Endodermal cell (in vitro differentiated cells): ENCODE results near the gene RAD23B. TPM values are rescaled to one million over a fixed set of nuclear protein-coding genes. Genes with fewer than 3 reads are reported as not detected.

Experiments
- DNase-seq: peaks from one replicate; pipeline ENCODE4 v3.0.0-alpha.2; 2017
- H3K27ac ChIP-seq: 2 replicates; pipeline ENCODE4 v1.5.1; 2013; ENCODE audit warnings: mild to moderate bottlenecking, low read depth, low read length, moderate library complexity
- H3K27me3 ChIP-seq: 2 replicates; pipeline ENCODE4 v1.6.1; 2013; ENCODE audit warnings: mild to moderate bottlenecking, low read length, moderate library complexity; ENCODE audit not compliant: insufficient read depth, control insufficient read depth, poor library complexity, severe bottlenecking
- H3K36me3 ChIP-seq: 2 replicates; pipeline ENCODE4 v1.7.0; 2013; ENCODE audit warnings: mild to moderate bottlenecking, low read length, moderate library complexity; ENCODE audit not compliant: control insufficient read depth, insufficient read depth
- H3K4me1 ChIP-seq: one replicate; pipeline ENCODE4 v1.7.0; 2013; ENCODE audit warnings: low read length; ENCODE audit not compliant: control insufficient read depth, insufficient read depth
- H3K4me3 ChIP-seq: 2 replicates; pipeline ENCODE4 v1.5.1; 2013; ENCODE audit warnings: mild to moderate bottlenecking, low read length, moderate library complexity
- H3K9ac ChIP-seq: 2 replicates; pipeline ENCODE4 v1.6.1; 2013; ENCODE audit warnings: mild to moderate bottlenecking, low read length, moderate library complexity; ENCODE audit not compliant: poor library complexity, severe bottlenecking; ENCODE audit errors: extremely low read depth
- H3K9me3 ChIP-seq: 2 replicates; pipeline ENCODE4 v1.6.1; 2013; ENCODE audit warnings: mild to moderate bottlenecking, low read length, moderate library complexity; ENCODE audit not compliant: control insufficient read depth
- H3K27ac Mint-ChIP-seq: 2 replicates; pipeline ENCODE4 v1.8.0; 2020; ENCODE audit warnings: mixed read lengths
- H3K27me3 Mint-ChIP-seq: 2 replicates; pipeline ENCODE4 v1.8.0; 2021; ENCODE audit warnings: mild to moderate bottlenecking, mixed read lengths; ENCODE audit not compliant: insufficient read depth
- H3K36me3 Mint-ChIP-seq: 2 replicates; pipeline ENCODE4 v1.8.0; 2020; ENCODE audit warnings: low read depth, mixed read lengths
- H3K4me1 Mint-ChIP-seq: 2 replicates; pipeline ENCODE4 v1.8.0; 2020; ENCODE audit warnings: mixed read lengths
- H3K4me3 Mint-ChIP-seq: 2 replicates; pipeline ENCODE4 v1.8.0; 2020; ENCODE audit warnings: mild to moderate bottlenecking, moderate library complexity, mixed read lengths
- H3K9me3 Mint-ChIP-seq: 2 replicates; pipeline ENCODE4 v1.8.0; 2020; ENCODE audit warnings: mild to moderate bottlenecking, mixed read lengths
- WGBS, 2 experiments: methylation state at CpG; one replicate each; pipeline versions ENCODE4 v1.1.5 to v1.1.7; 2013; ENCODE audit warnings: missing lambda C conversion rate in 2 of 2, mixed read lengths in 1 of 2; ENCODE audit not compliant: insufficient coverage in 1 of 2, insufficient read length in 1 of 2; 5-methylcytosine and 5-hydroxymethylcytosine counted together
- total RNA-seq, 2 donors: library from RNA; stranded (reverse); fragmentation: NEBNext Ultra II Directional in 1 of 2; extraction: Animal tissue kit (Norgen Biotek cat#: 25700) in 1 of 2; gene quantifications; 2 replicates in 1 of 2; 3 replicates in 1 of 2; pipeline ENCODE4 v1.2.1, GENCODE V29; 2021
- TF ChIP-seq, protein P1 (sequence below): fragments of 200-600 bp; sonication (generic); conservative IDR thresholded peaks from 2 replicates; pipeline ENCODE4 v1.5.0; 2021; ENCODE audit warnings: antibody characterized with exemption, mild to moderate bottlenecking

The RAD23B gene
- total RNA-seq, 2 donors from 2014 or later: 154 to 167 TPM

DNA sequence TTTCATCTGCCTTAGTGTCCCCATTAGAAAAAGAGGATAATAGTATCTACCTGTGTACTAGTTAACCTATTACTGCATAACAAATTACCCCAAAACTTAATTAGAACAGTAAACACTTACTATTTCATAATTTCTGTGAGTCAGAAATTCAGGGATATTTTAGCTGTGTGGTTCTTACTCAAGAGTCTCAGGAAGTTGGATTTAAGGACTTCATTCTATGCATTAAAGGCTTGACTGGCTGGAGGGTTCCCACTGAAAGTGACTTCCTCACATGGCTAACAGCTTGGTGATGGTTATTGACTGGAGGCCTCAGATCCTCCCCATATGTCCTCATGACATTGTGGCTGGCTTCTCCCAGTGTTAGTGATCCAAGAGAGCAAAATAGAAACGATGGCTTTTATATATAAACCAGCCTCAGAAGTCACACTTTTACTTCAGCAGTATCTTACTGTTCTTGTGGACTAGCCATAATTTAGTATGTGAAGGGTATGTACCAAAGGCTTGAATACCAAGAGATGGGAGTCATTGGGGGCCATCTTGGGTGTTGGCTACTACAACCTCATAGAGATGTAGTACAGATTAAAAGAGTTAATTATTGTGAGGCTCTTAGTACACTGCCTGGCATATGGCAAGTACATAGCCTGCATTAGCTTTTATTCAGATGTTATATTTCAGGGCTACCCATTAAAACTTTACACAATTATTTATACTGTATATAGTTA is 9.9 kb downstream of the RAD23B start:
- peaks cover 3% of the 10 kb centered on the region for H3K36me3 Mint-ChIP-seq
- no peaks in the 10 kb centered on the region for H3K27me3 Mint-ChIP-seq
- H3K4me1 Mint-ChIP-seq: peaks cover 40% of the 10 kb centered on the region
- no peak for DNase-seq
- no peak overlapping the region for H3K27ac ChIP-seq
- no peaks in the 10 kb centered on the region for H3K9me3 Mint-ChIP-seq
- H3K27ac Mint-ChIP-seq: no peak overlapping the region
- no peaks in the 10 kb centered on the region for H3K9me3 ChIP-seq
- peaks cover 35% of the 10 kb centered on the region for H3K36me3 ChIP-seq
- TF ChIP-seq, protein P1, sequence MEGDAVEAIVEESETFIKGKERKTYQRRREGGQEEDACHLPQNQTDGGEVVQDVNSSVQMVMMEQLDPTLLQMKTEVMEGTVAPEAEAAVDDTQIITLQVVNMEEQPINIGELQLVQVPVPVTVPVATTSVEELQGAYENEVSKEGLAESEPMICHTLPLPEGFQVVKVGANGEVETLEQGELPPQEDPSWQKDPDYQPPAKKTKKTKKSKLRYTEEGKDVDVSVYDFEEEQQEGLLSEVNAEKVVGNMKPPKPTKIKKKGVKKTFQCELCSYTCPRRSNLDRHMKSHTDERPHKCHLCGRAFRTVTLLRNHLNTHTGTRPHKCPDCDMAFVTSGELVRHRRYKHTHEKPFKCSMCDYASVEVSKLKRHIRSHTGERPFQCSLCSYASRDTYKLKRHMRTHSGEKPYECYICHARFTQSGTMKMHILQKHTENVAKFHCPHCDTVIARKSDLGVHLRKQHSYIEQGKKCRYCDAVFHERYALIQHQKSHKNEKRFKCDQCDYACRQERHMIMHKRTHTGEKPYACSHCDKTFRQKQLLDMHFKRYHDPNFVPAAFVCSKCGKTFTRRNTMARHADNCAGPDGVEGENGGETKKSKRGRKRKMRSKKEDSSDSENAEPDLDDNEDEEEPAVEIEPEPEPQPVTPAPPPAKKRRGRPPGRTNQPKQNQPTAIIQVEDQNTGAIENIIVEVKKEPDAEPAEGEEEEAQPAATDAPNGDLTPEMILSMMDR: no peak
- H3K4me3 Mint-ChIP-seq: no peak overlapping the region
- H3K4me1 ChIP-seq: peaks cover 6% of the 10 kb centered on the region
- no peak overlapping the region for H3K4me3 ChIP-seq
- H3K9ac ChIP-seq: no peak overlapping the region
- 100% methylated on average over 1 of the region's 1 CpG; no CpG with 5 or more reads in 1 of the 2 experiments for WGBS, 2 experiments
- H3K27me3 ChIP-seq: no peaks in the 10 kb centered on the region

DNA sequence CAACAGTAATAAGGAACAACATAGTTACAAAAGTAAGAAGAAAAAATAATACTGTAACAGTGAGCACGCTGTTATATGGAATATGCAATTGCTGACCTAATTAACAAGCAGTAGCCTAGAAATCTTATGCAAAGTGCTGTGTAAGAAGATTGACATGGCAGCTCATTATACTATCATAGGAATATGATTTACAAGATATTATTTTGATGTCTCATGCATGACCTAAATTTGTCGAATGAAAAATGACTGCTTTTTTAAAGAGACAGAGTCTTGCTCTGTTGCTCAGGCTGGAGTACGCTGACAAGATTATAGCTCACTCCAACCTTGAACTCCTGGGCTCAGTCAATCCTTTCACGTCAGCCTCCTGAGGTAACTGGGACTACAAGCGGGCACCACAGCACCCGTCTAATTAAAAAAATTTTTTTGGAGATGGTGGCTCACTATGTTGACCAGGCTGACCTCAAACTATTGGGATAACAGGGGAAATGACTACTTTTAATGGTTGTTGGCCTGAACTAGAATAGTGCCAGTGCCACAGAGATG is 10.5 kb downstream of the RAD23B start:
- 90 to 93% methylated on average over 6 of the region's 6 CpGs for WGBS, 2 experiments
- H3K36me3 ChIP-seq: peaks cover 36% of the 10 kb centered on the region
- Mint-ChIP-seq H3K27me3 (no peaks in the 10 kb centered on the region), H3K4me3 (no peak overlapping the region), H3K36me3 (peaks cover 3% of the 10 kb centered on the region), H3K4me1 (peaks cover 37% of the 10 kb centered on the region), H3K27ac (peak overlapping the region; percentile 42), H3K9me3 (no peaks in the 10 kb centered on the region)
- DNase-seq: no peak
- H3K27me3 ChIP-seq: no peaks in the 10 kb centered on the region
- no peak overlapping the region for H3K27ac ChIP-seq
- H3K4me1 ChIP-seq: peaks cover 6% of the 10 kb centered on the region
- H3K4me3 ChIP-seq: no peak overlapping the region
- H3K9ac ChIP-seq: no peak overlapping the region
- TF ChIP-seq, protein P1: no peak
- H3K9me3 ChIP-seq: no peaks in the 10 kb centered on the region

DNA sequence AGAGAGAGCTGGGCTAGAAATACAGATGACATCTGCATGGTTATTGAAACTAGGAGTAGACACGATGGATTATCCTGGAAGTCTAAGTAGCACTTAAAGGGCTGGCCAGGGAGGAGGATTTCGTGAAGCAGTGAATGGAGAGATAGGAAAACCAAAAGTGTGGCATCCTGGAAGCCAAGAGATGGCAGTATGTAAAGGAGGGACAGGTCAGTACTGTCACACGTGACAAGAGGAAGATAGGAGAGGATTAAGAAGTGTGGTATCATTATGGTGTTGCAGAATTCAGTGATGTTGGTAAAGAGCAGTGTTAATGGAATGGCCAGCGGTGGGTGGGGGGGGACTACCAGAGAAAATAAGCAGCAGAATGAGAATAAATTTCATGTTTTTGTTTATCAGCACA is 11.7 kb downstream of the RAD23B start:
- Mint-ChIP-seq H3K36me3 (peaks cover 3% of the 10 kb centered on the region), H3K9me3 (no peaks in the 10 kb centered on the region), H3K4me3 (no peak overlapping the region), H3K4me1 (peaks cover 30% of the 10 kb centered on the region), H3K27ac (no peak overlapping the region), H3K27me3 (no peaks in the 10 kb centered on the region)
- DNase-seq: no peak
- 87 to 100% methylated on average over 3 to 4 of the region's 4 CpGs for WGBS, 2 experiments
- TF ChIP-seq, protein P1: no peak
- Histone ChIP-seq H3K36me3 (peaks cover 47% of the 10 kb centered on the region), H3K27ac (no peak overlapping the region), H3K9ac (no peak overlapping the region), H3K4me3 (no peak overlapping the region), H3K9me3 (no peaks in the 10 kb centered on the region), H3K27me3 (no peaks in the 10 kb centered on the region), H3K4me1 (peaks cover 6% of the 10 kb centered on the region)
